ENCODE data around the gene GNAT3.

DNA sequence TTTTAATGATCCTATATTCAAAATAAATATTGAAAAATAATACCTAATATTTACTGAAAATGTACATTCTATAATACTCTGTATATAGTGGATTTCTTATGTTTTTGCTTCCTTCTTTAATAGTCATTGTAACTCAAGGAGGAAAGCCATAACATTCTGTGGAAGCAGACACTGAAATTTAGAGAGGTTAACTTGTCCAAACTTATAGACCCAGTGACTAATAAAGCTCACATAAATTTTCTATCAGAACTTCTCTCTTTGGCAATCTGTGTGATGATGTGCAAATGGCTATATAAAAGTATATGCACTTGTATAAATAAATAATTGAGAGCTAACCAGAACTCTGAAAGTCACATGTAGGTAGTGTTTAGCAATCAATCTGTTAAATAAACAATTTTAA lies 26.1 kb downstream of the GNAT3 start:
- TF ChIP-seq, protein P1, sequence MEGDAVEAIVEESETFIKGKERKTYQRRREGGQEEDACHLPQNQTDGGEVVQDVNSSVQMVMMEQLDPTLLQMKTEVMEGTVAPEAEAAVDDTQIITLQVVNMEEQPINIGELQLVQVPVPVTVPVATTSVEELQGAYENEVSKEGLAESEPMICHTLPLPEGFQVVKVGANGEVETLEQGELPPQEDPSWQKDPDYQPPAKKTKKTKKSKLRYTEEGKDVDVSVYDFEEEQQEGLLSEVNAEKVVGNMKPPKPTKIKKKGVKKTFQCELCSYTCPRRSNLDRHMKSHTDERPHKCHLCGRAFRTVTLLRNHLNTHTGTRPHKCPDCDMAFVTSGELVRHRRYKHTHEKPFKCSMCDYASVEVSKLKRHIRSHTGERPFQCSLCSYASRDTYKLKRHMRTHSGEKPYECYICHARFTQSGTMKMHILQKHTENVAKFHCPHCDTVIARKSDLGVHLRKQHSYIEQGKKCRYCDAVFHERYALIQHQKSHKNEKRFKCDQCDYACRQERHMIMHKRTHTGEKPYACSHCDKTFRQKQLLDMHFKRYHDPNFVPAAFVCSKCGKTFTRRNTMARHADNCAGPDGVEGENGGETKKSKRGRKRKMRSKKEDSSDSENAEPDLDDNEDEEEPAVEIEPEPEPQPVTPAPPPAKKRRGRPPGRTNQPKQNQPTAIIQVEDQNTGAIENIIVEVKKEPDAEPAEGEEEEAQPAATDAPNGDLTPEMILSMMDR (IDR thresholded peaks at IDR 0.05): no peak
- TF ChIP-seq POLR2AphosphoS5 (IDR thresholded peaks at IDR 0.05; ENCODE audit: insufficient read depth in 1 of 2, low read depth in 1 of 2) (no peak), POLR2A (IDR thresholded peaks at IDR 0.05) (no peak)

All from vagina (tissue), 2 donors.